ENCODE results near the gene SNX25.

The SNX25 gene

GRCh38 chr4:185209031-185209851 is at the start of gene SNX25 (continued):
- TF ChIP-seq BCL6B (tag by site-specific recombination; IDR thresholded peaks at IDR 0.05) (no peak), ZNF843 (tag by site-specific recombination; IDR thresholded peaks at IDR 0.05) (peak; percentile 61), ZNF184 (tag by site-specific recombination; IDR thresholded peaks at IDR 0.05) (no peak), ZNF26 (tag by site-specific recombination; IDR thresholded peaks at IDR 0.05) (no peak), SCRT1 (tag by site-specific recombination; IDR thresholded peaks at IDR 0.05; ENCODE audit: borderline replicate concordance) (peak; percentile 71), ZNF558 (tag by site-specific recombination; IDR thresholded peaks at IDR 0.05) (no peak), ZNF747 (tag by site-specific recombination; IDR thresholded peaks at IDR 0.05) (no peak), ZNF776 (tag by site-specific recombination; IDR thresholded peaks at IDR 0.05; ENCODE audit: borderline replicate concordance) (no peak), ZNF366 (tag by site-specific recombination; conservative IDR thresholded peaks at IDR 0.05) (peak; percentile 54), ZBTB26 (tag by site-specific recombination; optimal IDR thresholded peaks at IDR 0.05) (peak; percentile 49), YY1 (tag by site-specific recombination; IDR thresholded peaks at IDR 0.05) (no peak), SP7 (tag by site-specific recombination; IDR thresholded peaks at IDR 0.05) (peak; percentile 67), ZSCAN4 (tag by site-specific recombination; IDR thresholded peaks at IDR 0.05) (no peak), ZNF660 (tag by site-specific recombination; IDR thresholded peaks at IDR 0.05) (no peak; the same call in 1 of the 2 replicates), REPIN1 (tag by site-specific recombination; IDR thresholded peaks at IDR 0.05; ENCODE audit: low read depth) (no peak), ZNF501 (tag by site-specific recombination; IDR thresholded peaks at IDR 0.05) (0 out of 2 replicates have a peak, but pooled peaks have one; percentile 42), ZNF530 (tag by site-specific recombination; IDR thresholded peaks at IDR 0.05; ENCODE audit: low read depth) (no peak), ZNF488 (tag by site-specific recombination; IDR thresholded peaks at IDR 0.05) (no peak), ZNF639 (tag by site-specific recombination; IDR thresholded peaks at IDR 0.05) (no peak), ZNF449 (tag by site-specific recombination; IDR thresholded peaks at IDR 0.05) (no peak), PBX3 (CRISPR knock-in tag; IDR thresholded peaks at IDR 0.05) (peak; percentile 95), ZNF324 (tag by site-specific recombination; IDR thresholded peaks at IDR 0.05) (no peak), KLF8 (tag by site-specific recombination; IDR thresholded peaks at IDR 0.05) (peak; percentile 54; the same call in 1 of the 2 replicates), ZBTB7A (tag by site-specific recombination; IDR thresholded peaks at IDR 0.05; ENCODE audit: low read depth) (no peak), EGR2 (tag by site-specific recombination; IDR thresholded peaks at IDR 0.05; ENCODE audit: low read depth) (peak; percentile 64), RBAK (tag by site-specific recombination; IDR thresholded peaks at IDR 0.05) (no peak), MZF1 (tag by site-specific recombination; IDR thresholded peaks at IDR 0.05; ENCODE audit: borderline replicate concordance) (no peak), ZNF174 (tag by site-specific recombination; IDR thresholded peaks at IDR 0.05) (no peak)
